Activated effector memory CD4-positive, alpha-beta T cell treated with anti-CD3 and anti-CD28 coated beads, Interleukin-2, amount 50 U/mL, for 16 hours (primary cell): ENCODE data around the gene HYI.

Experiments
- DNase-seq: peaks from one replicate; pipeline ENCODE4 v3.0.0-alpha.2; 2020

The HYI gene

DNA sequence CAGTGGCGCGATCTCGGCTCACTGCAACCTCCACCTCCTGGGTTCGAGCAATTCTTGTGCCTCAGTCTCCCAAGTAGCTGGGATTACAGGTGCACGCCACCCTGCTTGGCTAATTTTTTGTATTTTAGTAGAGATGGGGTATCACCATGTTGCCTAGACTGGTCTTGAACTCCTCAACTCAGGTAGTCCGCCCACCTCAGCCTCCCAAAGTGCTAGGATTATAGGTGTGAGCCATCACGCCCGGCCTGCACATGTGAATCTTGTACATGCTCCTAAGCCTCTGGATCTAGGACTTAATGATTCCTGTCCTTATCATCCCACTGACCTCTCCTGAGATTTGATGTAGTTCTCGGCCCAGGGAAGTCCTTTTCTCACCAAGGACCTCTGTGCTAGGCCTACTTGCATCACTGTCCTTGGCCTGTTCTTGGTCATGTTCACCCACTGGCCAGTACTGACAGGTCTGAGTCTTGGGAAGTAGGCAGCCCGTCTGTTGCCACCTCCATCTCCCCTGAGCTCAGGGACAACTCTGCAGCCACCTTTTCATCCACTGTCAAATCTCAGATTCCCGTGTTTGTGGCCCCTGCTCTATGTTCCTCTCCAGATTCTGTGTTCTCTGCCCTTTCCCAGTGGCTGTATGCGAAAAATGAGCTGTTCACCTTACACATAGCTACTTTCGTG, 9.4 kb downstream of the HYI start:
- peak; percentile 42 for DNase-seq

DNA sequence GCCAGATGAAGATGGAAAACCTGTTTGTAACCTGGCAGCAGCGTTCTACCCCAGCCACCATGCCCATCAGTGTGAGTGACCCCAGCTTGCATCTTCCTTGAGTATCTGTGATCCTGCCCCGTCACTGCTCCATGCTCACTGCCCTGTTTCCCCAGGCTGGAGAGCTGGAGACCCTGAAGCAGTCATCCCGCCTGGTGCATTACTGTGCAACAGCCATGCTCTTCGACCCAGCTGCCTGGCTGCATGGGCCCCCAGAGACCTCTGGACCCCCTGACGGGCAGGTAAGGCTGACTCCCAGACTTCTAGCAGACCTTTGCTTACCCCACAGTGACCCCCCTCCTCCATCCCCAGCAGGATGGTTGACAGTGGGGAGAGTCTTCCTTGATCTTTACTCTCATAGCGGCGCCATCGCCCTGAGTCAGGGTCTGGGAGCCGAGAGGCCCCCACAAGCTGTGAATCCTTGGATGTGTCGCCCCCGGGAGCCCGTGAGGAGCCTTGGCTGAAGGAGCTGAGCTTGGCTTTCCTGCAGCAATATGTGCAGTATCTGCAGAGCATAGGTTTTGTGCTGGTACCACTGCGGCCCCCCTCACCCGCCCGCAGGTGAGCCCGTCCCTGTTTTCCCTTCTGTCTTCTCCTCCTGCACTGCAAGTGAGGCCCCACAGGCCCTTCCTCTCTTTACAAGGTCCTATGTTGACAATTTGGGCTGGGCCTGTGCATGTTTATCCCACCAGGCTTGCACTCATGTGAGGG, 10.4 kb downstream of the HYI start:
- DNase-seq = peak; percentile 39

DNA sequence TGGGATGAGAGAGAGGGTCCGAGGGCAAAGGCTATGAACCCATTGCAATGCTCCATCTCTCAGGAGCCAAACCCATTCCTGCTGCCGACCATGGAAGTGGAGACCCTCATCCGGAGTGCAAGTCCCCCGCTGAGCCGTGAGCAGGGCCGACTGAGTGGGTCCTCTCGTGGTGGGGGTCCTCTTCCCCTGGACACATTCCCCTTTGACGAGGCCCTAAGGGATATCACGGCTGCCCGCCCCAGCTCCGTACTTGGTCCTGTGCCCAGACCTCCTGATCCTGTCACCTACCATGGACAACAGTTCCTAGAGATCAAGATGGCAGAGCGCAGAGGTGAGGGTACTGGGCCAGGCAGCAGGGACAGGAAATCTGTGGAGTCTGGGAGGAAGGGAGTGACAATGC, 11.0 kb downstream of the HYI start:
- peak; percentile 60 for DNase-seq

DNA sequence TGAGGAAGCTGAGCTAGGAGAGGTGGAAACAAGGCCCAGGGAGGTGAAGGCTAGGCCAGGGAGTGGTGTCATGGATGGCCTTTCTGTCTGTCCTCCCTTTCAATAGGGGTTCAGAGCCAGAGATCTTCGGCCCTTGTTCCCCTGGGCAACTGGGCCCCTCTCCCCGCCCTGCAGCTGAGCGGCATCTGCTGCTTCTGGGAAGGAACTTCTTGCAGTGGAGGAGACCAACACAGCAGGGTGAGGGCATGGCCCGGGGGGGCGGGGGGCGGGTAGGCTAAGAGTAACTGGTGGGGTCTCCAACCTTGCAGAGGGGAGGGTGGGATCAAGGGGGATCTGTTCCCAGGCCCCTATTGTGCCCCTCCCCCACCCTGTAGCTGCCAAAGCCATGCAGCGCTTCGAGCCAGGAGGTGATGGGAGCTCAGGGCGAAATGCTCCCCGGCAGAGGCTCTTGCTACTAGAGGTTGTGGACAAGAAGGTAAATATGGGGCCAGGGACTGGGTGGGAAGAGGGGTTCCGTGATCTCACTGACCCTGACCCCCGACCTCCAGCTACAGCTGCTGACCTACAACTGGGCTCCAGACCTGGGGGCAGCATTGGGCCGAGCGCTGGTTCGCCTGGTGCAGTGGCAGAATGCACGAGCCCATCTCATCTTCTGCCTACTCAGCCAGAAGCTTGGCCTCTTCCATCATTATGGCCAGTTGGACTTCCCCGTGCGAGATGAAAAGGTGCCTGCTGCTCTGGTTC, 11.7 kb downstream of the HYI start:
- peak; percentile 56 for DNase-seq

DNA sequence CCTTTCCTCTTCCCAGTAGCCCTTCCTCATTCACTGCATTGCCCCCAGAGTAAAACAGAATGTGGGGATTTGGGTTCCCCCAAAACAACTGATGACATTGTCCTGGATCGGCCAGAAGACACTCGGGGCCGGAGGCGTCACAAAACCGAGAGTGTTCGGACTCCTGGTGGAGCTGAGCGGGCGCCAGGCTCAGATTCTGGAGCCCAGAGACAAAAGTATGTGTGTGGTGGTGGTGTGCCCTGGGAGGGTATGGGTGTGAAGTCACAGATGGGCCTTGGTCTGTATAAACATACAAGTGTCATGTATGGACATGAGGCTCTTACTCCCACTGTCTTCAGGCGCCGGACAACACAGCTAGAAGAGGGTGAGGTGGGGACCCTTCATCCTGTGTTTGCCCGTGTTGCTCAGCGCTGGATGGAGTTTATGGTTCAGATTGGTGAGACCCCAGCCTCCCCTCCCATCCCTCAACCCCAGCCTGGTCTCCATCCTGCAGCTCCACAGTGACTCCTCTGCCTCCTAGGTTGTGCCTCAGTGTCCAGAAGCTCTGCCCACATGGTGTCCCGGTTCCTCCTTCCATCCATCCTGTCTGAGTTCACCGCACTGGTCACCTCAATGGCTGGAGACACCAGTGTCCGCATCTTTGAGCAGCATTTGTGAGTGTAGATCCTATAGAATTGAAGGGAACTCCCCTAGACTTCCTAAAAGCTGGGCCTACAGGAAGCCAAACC, 12.4 kb downstream of the HYI start:
- no peak for DNase-seq

DNA sequence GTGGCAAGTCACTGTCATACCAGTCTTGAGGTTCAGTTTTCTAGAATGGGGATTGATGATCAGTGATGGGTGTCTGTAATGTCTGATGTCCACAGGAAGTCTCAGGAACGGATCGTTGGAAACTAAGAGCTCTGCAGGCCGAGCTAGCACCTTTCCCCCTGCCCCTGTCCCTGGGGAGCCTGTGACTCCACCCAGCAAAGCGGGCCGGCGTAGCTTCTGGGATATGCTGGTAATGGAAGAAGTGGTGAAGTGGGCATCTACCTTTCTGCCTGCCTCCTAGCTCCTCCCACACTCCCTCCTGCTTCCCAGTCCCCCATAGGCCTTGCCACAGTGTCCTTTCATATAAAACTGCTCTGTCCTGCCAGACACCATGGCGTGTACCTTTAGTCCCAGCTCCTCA, 13.4 kb downstream of the HYI start:
- no peak for DNase-seq

DNA sequence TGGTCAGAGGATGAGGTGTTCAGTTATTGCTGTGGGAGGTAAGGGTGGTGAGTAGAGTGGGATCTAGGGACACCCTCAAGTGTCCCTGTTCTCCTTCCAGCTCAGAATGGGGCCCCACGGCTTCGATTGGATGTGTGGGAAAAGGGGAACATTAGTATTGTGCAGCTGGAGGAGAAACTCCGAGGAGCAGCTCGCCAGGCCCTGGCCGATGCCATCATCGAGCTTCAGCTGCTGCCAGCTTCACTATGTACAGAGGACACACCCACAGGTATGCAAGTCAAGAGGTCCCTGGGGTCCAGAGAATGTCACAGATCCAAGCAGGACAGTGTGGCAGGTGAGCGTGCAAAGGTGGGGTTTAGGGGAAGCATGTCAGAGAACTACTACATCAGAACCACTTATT, 13.9 kb downstream of the HYI start:
- DNase-seq = peak; percentile 42

DNA sequence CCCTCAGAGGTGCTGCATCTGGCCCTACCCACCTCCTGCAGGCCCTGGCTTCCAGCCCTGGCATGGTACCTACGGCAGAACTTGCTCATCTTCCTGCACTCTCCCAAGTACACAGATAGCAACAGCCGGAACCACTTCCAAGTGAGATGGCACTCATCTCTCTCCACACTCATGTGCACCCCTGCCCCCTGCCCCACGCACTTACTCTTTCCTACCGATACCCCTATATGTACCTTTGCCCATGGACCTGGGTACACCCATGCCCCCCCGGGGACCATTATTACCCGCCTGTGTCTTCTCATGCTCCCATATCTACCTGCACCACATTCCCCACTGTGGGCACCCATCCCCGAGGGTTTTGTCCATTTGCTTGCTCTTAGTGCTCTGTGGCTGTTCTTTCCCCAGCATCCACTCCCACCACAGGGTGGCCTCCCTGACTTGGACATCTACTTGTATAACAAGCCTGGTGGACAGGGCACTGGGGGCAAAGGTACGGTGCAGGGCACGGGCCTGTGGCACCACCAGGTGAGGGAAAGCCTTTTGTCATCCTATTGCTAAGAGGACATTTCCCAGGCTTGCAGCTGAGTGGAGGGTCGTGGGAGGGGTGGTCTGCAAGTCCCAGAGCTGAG, 14.7 kb downstream of the HYI start:
- peak; percentile 57 for DNase-seq

DNA sequence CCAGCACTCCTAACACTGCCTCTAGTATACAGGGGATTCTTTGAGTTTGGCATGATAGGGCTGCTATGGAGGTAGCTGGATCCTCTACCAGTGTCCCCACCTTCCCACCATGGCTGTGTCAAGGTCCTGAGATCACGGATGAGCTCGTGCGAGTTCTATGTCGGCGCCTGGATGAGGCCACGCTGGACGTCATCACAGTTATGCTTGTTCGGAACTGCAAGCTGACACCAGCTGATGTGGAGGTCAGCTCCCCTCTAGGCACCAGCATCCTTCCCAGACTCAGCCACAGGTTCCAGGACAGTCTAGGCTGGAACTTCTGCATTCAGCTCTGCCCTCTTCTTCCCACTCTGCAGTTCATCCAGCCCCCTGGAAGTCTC, 15.2 kb downstream of the HYI start:
- DNase-seq = peak; percentile 46

DNA sequence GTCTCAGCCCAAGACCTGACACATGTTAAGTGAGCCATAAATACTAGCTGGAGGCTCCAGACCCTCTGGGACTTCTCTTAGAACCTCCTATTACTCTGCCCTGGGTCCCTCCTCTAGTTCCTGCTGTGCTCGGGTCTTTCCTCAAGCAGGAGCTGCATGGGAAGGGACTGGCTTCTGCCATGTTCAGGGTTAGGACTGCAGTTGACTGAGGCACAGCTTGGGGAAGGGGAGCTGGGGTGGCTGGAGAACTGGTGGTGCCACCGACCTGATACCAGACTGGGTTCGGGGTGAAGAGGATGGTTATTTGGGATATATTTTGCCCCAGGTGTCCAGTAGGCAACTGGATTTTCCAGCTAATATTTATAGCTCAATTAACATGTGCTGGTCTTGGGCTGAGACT, 15.7 kb downstream of the HYI start:
- DNase-seq = peak; percentile 16

DNA sequence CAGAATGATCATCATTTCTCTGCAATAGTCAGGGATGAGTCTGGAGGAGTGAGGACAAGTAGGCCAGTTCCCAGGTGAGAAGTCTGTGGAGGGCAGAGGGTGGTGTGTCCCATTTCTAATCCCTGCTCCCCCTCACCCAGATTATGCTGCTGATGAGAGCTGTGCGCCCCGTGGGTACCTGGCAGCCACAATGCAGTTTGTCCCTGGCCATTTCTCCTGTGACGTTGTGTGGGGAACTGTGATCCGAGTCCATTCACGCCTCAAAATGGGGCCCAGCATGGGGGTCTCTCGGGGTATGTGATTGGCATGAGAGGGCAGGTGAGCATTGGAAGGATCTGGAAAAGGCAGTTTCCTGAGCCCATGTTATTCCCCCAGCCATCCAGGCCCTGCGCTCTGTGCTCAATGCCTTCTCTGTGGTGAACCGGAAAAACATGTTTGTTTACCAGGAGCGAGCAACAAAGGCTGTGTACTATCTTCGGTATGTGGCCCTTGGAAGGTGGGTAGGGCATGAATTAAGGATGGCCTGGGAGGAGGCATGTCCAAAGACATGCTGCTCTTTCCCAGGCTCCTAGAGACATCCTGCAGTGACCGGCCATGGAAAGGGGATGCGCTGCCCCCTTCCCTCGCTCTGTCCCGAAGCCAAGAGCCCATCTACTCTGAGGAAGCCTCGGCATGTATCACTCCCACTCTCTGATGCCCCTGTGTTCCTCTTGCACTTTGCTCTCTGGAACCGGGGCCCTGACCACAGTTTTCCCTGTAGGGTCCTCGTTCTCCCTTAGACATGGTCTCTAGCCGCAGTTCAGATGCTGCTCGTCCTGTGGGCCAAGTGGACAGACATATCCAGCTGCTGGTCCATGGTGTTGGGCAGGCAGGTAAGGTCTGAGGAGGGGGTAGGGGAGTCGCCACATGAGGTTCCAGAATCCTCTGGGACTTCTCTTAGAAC, 16.4 kb downstream of the HYI start:
- peak; percentile 50 for DNase-seq

DNA sequence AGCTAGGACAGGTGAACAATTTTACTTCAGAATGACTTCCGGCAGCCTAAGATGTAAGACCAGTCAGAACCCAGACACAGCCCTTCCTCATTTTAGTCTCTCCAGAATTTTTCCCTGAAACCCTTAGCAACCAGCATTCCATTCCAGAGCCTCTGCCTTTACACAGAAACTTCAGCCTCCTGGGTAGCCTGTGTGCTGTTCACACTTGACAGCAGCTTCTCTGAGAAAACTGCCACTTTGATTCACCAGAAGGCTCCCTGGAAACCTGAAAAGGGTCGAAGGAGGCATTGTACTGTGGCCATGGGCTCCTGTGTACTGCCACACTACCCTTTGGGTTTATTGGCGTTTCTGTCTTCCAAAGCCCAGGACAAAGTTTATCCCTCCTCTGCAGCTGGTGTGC, 17.4 kb downstream of the HYI start:
- peak; percentile 9 for DNase-seq

DNA sequence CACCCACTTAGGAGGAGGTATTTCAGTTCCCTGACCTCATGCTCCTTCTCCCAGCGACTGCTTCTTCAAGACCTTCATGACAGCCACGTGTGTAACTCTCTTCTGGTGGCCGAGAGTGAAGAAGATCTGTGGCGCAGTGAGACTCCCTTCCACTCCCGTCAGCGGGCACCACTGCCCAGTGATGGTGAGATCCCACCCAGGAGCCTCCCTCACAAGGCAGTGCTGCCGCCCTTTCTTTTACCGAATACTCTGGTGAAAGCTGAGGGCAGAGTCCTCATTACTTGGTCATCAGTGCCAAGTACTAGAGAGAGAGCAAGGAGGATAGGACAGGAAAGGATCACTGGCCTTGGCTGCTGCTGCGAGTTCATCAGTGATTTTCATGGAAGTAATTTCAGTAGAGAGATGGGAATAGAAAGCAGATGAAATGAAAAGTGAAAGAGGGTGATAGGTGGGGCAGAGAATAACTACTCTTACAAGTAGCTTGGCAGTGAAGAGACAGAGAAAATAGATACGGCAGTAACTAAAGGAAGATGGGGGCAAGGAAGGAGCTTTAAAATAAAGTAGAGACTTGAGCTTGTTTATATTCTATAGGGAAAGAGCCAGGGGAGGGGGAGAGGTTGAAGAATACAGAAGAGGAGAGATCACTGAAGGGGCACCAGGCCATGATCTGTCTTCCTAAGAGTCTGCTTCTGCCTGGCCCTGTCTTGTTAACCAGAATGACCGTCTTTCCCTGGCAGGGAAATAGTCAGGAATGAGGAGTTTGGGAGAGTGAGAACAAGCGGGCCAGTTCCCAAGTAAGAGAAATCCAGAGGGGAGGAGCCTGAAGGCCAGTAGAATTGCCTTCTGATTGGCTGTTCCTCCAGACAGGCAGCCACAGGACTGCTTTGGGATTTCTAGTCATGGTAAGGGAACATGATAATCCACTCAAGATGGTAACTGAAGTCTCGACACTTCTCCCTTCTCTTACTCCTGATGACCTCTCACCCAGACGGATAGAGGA, 18.3 kb downstream of the HYI start:
- peak; percentile 42 for DNase-seq

DNA sequence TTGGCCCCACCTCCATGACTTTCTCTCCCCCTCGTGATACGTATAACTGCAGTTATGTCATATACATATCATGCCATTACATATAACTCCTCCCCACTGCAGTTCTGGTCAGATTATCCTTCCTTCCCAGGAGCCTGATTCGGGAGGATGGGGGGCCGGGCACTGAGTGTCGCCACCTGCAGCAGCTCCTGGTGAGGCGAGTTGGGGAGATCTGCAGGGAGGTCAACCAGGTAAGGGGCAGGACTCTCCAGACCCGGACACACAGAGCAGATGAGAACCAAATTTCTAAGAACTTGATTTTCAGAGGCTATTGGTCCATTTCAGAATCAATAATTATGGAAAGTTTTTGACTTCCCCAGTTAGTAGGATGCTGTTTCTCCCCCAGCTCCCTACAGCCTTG, 19.5 kb downstream of the HYI start:
- DNase-seq = peak; percentile 57

DNA sequence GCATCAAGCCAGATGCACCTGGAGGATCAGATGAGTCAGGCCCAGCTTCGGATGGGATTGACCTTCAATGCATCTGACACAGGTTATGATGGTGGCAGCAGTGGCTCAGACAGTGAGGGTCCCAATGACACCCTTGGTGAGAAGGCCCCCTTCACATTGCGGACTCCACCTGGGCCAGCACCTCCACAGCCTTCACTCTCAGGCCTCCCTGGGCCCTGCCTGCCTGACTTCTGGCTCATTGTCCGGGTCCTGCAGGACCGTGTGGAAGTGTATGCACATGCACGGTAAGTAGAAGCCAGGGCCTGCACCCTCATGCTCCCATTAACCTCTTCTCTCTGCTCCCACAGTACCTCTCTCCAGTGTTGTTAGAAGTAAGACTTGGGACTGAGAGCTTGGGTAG, 20.8 kb downstream of the HYI start:
- peak; percentile 58 for DNase-seq

DNA sequence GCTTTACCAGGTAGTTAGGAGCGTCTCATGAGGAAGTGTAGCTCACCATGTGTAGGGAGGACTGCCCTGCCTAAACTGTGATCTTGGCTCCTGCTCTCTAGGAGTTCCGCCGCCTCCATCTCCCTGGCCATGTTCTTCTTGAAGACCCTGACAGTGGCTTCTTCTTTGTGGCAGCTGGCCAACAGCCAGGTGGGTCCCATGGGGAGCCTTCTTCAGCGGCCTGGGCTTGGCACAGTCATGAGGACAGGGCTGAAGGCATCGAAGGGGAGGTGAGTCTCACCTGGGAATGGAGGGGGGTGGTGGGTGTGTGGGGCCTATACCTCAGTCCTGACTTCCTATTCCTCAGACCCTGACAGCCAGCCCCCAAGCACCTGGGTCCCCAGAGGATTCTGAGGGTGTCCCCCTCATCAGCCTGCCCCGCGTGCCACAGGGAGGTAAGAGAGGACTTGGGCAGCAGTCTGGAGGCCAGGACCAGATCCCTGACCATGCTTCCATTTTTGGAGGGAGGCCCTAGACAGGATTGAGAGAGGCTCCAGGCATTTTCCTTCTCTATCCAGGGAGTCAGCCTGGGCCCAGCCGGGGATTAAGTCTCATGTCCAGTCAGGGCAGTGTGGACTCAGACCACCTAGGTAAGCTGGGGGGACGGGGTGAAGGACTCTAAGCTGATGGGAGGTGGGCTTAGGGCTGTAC, 21.4 kb downstream of the HYI start:
- no peak for DNase-seq

DNA sequence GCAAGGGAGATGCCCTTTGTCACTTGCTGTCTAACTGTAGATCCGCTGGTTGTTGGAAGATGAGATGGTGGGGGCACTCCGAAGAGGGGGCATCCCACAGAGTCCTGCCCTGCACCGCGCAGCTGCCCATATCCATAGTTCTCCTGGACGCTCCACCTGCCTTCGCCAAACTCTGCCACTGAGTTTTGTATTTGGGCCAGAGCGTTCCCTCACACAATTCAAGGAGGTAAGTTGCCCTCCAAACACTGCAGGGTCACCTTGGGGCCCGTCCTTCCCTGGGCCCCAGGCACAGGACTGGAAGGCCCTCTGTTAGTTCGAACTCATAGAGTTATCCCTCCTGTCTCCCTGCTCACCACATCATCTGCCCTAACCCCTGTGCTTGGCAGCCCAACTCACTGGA, 22.1 kb downstream of the HYI start:
- DNase-seq = no peak

DNA sequence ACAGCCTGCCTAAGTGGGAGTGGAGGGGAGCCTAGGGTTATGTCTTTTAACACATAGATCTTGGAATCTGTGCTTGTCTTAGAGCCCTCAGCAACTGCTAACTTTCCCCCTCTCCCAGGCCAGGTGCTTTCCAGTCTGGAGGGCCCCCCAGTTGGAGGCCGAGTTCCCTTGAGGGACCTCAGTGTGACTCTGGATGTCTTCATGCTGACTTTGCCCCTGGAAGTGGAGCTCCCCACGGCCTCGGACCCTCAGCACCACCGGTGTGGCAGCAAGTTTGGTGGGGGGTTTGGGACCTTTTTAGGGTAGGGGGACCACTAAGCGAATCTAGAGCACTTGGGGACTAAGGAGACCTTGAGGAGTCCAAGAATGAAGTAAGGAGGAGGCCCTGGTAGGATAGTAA, 22.9 kb downstream of the HYI start:
- DNase-seq = no peak

DNA sequence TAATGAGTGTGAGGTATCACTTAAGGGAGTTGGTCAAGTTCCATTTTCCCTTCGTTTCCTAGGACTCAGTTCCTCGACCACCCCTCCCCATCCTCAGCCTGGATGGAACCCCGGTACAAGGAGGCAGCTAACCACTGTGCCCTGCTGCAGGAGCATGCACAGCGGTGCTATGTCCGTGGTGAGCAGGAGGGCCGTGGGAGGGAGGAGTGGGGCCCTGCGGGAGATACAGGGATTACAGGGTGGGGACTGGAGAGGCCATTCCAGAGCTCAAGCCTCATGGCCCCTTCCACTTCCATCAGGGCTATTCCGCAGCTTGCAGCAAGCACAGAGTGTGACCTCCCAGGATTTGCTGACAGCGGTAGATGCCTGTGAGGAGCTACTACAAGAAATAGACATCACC, 25.8 kb downstream of the HYI start:
- DNase-seq = no peak

DNA sequence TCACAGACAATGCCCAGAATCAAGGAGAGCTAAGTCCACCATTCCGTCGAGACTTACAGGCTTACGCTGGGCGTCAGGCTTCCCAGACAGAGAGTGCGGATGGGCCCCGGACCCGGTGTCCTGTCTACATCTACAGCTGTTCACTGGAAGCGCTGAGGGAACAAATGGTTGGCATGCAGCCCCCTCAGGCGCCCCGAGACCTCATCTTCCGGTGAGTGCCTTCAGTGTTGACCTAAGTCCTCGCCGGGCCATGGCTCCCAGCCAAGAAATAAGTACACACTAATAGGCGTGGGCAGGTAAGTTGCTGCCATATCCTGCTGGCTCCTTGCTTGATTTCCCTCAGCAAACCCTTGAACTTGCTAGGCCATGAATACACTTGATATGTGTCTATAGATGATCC, 26.2 kb downstream of the HYI start:
- no peak for DNase-seq
